Astrocyte (in vitro differentiated cells and primary cell): ENCODE results near the gene H3-3A. TPM values are rescaled to one million over a fixed set of nuclear protein-coding genes. Genes with fewer than 3 reads are reported as not detected.

Experiments used
- DNase-seq: peaks from one replicate; pipeline ENCODE4 v3.0.0-alpha.2; 2010; ENCODE audit warnings: low read depth
- FAIRE-seq: peaks from 2 replicates; lab custom pipeline; 2011; peaks lifted over from hg19 to GRCh38; lab: Jason Lieb, UNC
- H2AFZ ChIP-seq: 2 replicates; pipeline ENCODE4 v1.6.0; 2012; ENCODE audit warnings: low read depth, low read length, inconsistent platforms
- H3K27ac ChIP-seq: 2 replicates; pipeline ENCODE4 v1.5.1; 2011; ENCODE audit warnings: low read depth, low read length, inconsistent platforms
- H3K27me3 ChIP-seq: 2 replicates; pipeline ENCODE4 v1.6.0; 2011; ENCODE audit warnings: low read length, inconsistent platforms; ENCODE audit not compliant: insufficient read depth
- H3K36me3 ChIP-seq: 2 replicates; pipeline ENCODE4 v1.5.1; 2011; ENCODE audit warnings: low read length, inconsistent platforms; ENCODE audit not compliant: insufficient read depth
- H3K4me1 ChIP-seq: 2 replicates; pipeline ENCODE4 v1.5.1; 2011; ENCODE audit warnings: low read length, inconsistent platforms; ENCODE audit not compliant: insufficient read depth
- H3K4me2 ChIP-seq: 2 replicates; pipeline ENCODE4 v1.6.0; 2012; ENCODE audit warnings: low read length, inconsistent platforms
- H3K4me3 ChIP-seq: 2 replicates; pipeline ENCODE4 v1.5.1; 2011; ENCODE audit warnings: low read depth, mild to moderate bottlenecking, low read length, inconsistent platforms; ENCODE audit not compliant: insufficient read depth
- H3K79me2 ChIP-seq: 2 replicates; pipeline ENCODE4 v1.6.0; 2012; ENCODE audit warnings: mild to moderate bottlenecking, low read length, inconsistent platforms; ENCODE audit not compliant: insufficient read depth
- H3K9ac ChIP-seq: 2 replicates; pipeline ENCODE4 v1.6.0; 2012; ENCODE audit warnings: mild to moderate bottlenecking, low read length, inconsistent platforms
- H3K9me3 ChIP-seq: 2 replicates; pipeline ENCODE4 v1.5.1; 2012; ENCODE audit warnings: low read depth, mild to moderate bottlenecking, low read length, inconsistent platforms; ENCODE audit not compliant: insufficient read depth
- H4K20me1 ChIP-seq: 2 replicates; pipeline ENCODE4 v1.6.0; 2012; ENCODE audit warnings: low read length, inconsistent platforms; ENCODE audit not compliant: insufficient read depth
- H3K27ac Mint-ChIP-seq: one replicate; pipeline ENCODE4 v1.8.0; 2021; ENCODE audit warnings: mild to moderate bottlenecking, mixed read lengths; ENCODE audit not compliant: unreplicated experiment
- H3K27me3 Mint-ChIP-seq: one replicate; pipeline ENCODE4 v1.8.0; 2021; ENCODE audit warnings: low read depth, mixed read lengths; ENCODE audit not compliant: unreplicated experiment
- H3K36me3 Mint-ChIP-seq: one replicate; pipeline ENCODE4 v1.8.0; 2021; ENCODE audit warnings: low read depth, mixed read lengths; ENCODE audit not compliant: unreplicated experiment
- H3K4me1 Mint-ChIP-seq: one replicate; pipeline ENCODE4 v1.8.0; 2021; ENCODE audit warnings: low read depth, mixed read lengths; ENCODE audit not compliant: unreplicated experiment
- H3K4me3 Mint-ChIP-seq: one replicate; pipeline ENCODE4 v1.8.0; 2021; ENCODE audit warnings: mild to moderate bottlenecking, moderate library complexity, mixed read lengths; ENCODE audit not compliant: unreplicated experiment
- H3K9me3 Mint-ChIP-seq: one replicate; pipeline ENCODE4 v1.8.0; 2021; ENCODE audit warnings: mild to moderate bottlenecking, mixed read lengths; ENCODE audit not compliant: unreplicated experiment
- CTCF ChIP-seq: IDR thresholded peaks from 2 replicates; pipeline ENCODE4 v1.5.1; 2011; ENCODE audit warnings: low read depth, mild to moderate bottlenecking, inconsistent platforms, low read length, moderate library complexity; ENCODE audit not compliant: insufficient read depth
- EZH2 ChIP-seq: IDR thresholded peaks from 2 replicates; pipeline ENCODE4 v1.6.1; 2012; ENCODE audit warnings: mild to moderate bottlenecking, low read length, inconsistent platforms; ENCODE audit not compliant: insufficient read depth
- total RNA-seq: library from RNA; stranded (reverse); gene quantifications from 2 replicates; pipeline ENCODE4 v1.2.1, GENCODE V29; 2021

H3-3A gene
- total RNA-seq, 1 donor from 2014 or later = 375 TPM

GRCh38 chr1:226074046-226074445 is 11.5 kb downstream of the H3-3A start:
- Histone ChIP-seq H3K27ac (no peak overlapping the region), H3K4me2 (no peak overlapping the region), H3K4me3 (no peak overlapping the region), H4K20me1 (peaks cover 36% of the 10 kb centered on the region), H3K79me2 (peaks cover 17% of the 10 kb centered on the region), H2AFZ (no peak overlapping the region), H3K9me3 (no peaks in the 10 kb centered on the region), H3K9ac (no peak overlapping the region), H3K36me3 (peaks cover 21% of the 10 kb centered on the region), H3K4me1 (no peaks in the 10 kb centered on the region), H3K27me3 (no peaks in the 10 kb centered on the region)
- Mint-ChIP-seq H3K27ac (no peak overlapping the region), H3K9me3 (no peaks in the 10 kb centered on the region), H3K27me3 (no peaks in the 10 kb centered on the region), H3K36me3 (peaks cover 13% of the 10 kb centered on the region), H3K4me1 (peaks cover 3% of the 10 kb centered on the region), H3K4me3 (no peak overlapping the region)
- FAIRE-seq (no peak), DNase-seq (no peak)
- no peak for TF ChIP-seq CTCF
- no peak for TF ChIP-seq EZH2

GRCh38 chr1:226076378-226076777 is 13.9 kb downstream of the H3-3A start:
- Histone ChIP-seq H3K4me1 (no peaks in the 10 kb centered on the region), H3K9me3 (no peaks in the 10 kb centered on the region), H3K36me3 (peaks cover 16% of the 10 kb centered on the region), H3K4me3 (no peak overlapping the region), H2AFZ (no peak overlapping the region), H3K4me2 (no peak overlapping the region), H3K79me2 (no peaks in the 10 kb centered on the region), H3K27me3 (no peaks in the 10 kb centered on the region), H3K27ac (no peak overlapping the region), H3K9ac (no peak overlapping the region), H4K20me1 (peaks cover 15% of the 10 kb centered on the region)
- FAIRE-seq = no peak
- H3K4me1 Mint-ChIP-seq = no peaks in the 10 kb centered on the region
- peaks cover 11% of the 10 kb centered on the region for H3K36me3 Mint-ChIP-seq
- H3K9me3 Mint-ChIP-seq = no peaks in the 10 kb centered on the region
- no peak overlapping the region for H3K27ac Mint-ChIP-seq
- no peaks in the 10 kb centered on the region for H3K27me3 Mint-ChIP-seq
- TF ChIP-seq EZH2 (no peak), CTCF (no peak)
- no peak overlapping the region for H3K4me3 Mint-ChIP-seq
- no peak for DNase-seq

- Histone ChIP-seq H3K4me1 (no peaks in the 10 kb centered on the region), H2AFZ (no peak overlapping the region), H3K27ac (no peak overlapping the region), H3K4me2 (no peak overlapping the region), H3K27me3 (no peaks in the 10 kb centered on the region), H3K36me3 (peaks cover 3% of the 10 kb centered on the region), H3K9me3 (no peaks in the 10 kb centered on the region), H3K4me3 (no peak overlapping the region), H3K79me2 (no peaks in the 10 kb centered on the region), H4K20me1 (peaks cover under 1% of the 10 kb centered on the region), H3K9ac (no peak overlapping the region)
- Mint-ChIP-seq H3K9me3 (no peaks in the 10 kb centered on the region), H3K36me3 (peaks cover 5% of the 10 kb centered on the region), H3K27ac (no peak overlapping the region), H3K4me1 (no peaks in the 10 kb centered on the region), H3K27me3 (no peaks in the 10 kb centered on the region), H3K4me3 (no peak overlapping the region)
- DNase-seq (no peak), FAIRE-seq (no peak)
- TF ChIP-seq EZH2 = no peak
- no peak for TF ChIP-seq CTCF
Observed at GRCh38 chr1:226078374-226078773, 15.9 kb downstream of the H3-3A start.
